ENCODE data around the gene MARCKS. TPM values are rescaled to one million over a fixed set of nuclear protein-coding genes. Genes with fewer than 3 reads are reported as not detected.

The MARCKS gene
- total and polyA plus RNA-seq, 2 experiments from 2014 or later: 193 to 224 TPM

- peaks cover 16% of the 10 kb centered on the region for H3K36me3 ChIP-seq
- DNase-seq (ENCODE audit: low read depth in 1 of 2, low spot score in 1 of 2): peak; percentile 42 to 54
- H3K4me3 ChIP-seq: peak overlapping the region; percentile 98
- peaks cover 6% of the 10 kb centered on the region for H3K4me1 ChIP-seq (ENCODE audit: low read depth)
- peaks cover 12% of the 10 kb centered on the region for H3K27me3 ChIP-seq
- H3K27ac ChIP-seq: peak overlapping the region; percentile 90
- no peaks in the 10 kb centered on the region for H3K9me3 ChIP-seq (ENCODE audit: low read depth)
- TF ChIP-seq CTCF (IDR thresholded peaks at IDR 0.05; ENCODE audit: low read depth, low read length): no peak
Measured at GRCh38 chr6:113857556-113858479, 673 bp downstream of the MARCKS start.

GRCh38 chr6:113858480-113859348 lies 1.6 kb downstream of the MARCKS start:
- Histone ChIP-seq H3K36me3 (peaks cover 21% of the 10 kb centered on the region), H3K27me3 (peaks cover 3% of the 10 kb centered on the region), H3K4me3 (peak overlapping the region; percentile 98), H3K27ac (peak overlapping the region; percentile 90), H3K9me3 (ENCODE audit: low read depth) (no peaks in the 10 kb centered on the region), H3K4me1 (ENCODE audit: low read depth) (peaks cover 6% of the 10 kb centered on the region)
- TF ChIP-seq CTCF (IDR thresholded peaks at IDR 0.05; ENCODE audit: low read depth, low read length): peak; percentile 74
- peak; percentile 94 to 96 for DNase-seq (ENCODE audit: low read depth in 1 of 2, low spot score in 1 of 2)

DNA sequence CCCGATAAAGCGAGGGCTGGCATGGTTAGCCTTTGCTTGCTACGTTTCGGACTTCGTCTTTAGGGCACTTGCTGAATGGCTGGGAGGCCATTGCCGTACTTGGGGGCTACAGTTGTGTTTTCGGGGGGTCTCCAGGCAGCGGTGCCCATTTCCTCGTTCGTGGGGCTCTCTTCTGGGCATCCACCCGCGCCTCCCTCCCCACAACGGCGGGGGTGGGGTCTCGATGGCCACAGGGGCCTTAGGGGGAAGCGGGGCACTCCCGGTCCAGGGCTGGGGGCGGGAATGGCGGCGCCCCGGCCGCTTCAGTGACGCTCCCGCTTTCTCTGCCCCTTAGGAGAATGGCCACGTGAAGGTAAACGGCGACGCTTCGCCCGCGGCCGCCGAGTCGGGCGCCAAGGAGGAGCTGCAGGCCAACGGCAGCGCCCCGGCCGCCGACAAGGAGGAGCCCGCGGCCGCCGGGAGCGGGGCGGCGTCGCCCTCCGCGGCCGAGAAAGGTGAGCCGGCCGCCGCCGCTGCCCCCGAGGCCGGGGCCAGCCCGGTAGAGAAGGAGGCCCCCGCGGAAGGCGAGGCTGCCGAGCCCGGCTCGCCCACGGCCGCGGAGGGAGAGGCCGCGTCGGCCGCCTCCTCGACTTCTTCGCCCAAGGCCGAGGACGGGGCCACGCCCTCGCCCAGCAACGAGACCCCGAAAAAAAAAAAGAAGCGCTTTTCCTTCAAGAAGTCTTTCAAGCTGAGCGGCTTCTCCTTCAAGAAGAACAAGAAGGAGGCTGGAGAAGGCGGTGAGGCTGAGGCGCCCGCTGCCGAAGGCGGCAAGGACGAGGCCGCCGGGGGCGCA lies 2.4 kb downstream of the MARCKS start:
- H3K27ac ChIP-seq: peak overlapping the region; percentile 70
- DNase-seq (ENCODE audit: low read depth in 1 of 2, low spot score in 1 of 2): peak; percentile 19 to 67

GRCh38 chr6:113860181-113860955 lies 3.2 kb downstream of the MARCKS start:
- Histone ChIP-seq H3K4me3 (peak overlapping the region; percentile 12), H3K9me3 (ENCODE audit: low read depth) (no peaks in the 10 kb centered on the region), H3K4me1 (ENCODE audit: low read depth) (peaks cover 6% of the 10 kb centered on the region), H3K36me3 (peaks cover 21% of the 10 kb centered on the region), H3K27me3 (no peaks in the 10 kb centered on the region), H3K27ac (no peak overlapping the region)
- TF ChIP-seq CTCF (IDR thresholded peaks at IDR 0.05; ENCODE audit: low read depth, low read length): no peak
- peak; percentile 8 to 66 for DNase-seq (ENCODE audit: low read depth in 1 of 2, low spot score in 1 of 2)

More for the DNA sequence above, 2.4 kb downstream of the MARCKS start:
- H3K27me3 ChIP-seq: no peaks in the 10 kb centered on the region
- H3K36me3 ChIP-seq: peaks cover 21% of the 10 kb centered on the region
- peaks cover 6% of the 10 kb centered on the region for H3K4me1 ChIP-seq (ENCODE audit: low read depth)
- no peak for TF ChIP-seq CTCF (IDR thresholded peaks at IDR 0.05; ENCODE audit: low read depth, low read length)
- H3K9me3 ChIP-seq (ENCODE audit: low read depth): no peaks in the 10 kb centered on the region
- H3K4me3 ChIP-seq: peak overlapping the region; percentile 98
